ENCODE data around the gene EVA1C.
"Not testable (repeated sequence)": the region's sequence is repeated elsewhere in the genome, so short reads cannot be mapped to it uniquely, and the experiment has no call there.

The EVA1C gene

DNA sequence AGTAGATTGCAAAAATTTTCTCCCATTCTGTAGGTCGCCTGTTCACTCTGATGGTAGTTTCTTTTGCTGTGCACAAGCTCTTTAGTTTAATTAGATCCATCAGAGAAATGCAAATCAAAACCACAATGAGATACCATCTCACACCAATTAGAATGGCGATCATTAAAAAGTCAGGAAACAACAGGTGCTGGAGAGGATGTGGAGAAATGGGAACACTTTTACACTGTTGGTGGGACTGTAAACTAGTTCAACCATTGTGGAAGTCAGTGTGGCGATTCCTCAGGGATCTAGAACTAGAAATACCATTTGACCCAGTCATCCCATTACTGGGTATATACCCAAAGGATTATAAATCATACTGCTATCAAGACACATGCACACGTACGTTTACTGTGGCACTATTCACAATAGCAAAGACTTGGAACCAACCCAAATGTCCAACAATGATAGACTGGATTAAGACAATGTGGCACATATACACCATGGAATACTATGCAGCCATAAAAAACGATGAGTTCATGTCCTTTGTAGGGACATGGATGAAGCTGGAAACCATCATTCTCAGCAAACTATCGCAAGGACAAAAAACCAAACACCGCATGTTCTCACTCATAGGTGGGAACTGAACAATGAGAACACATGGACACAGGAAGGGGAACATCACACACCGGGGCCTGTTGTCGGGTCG, 21.8 kb upstream of the EVA1C start:
- not testable (repeated sequence) for DNase-seq (ENCODE audit: low read depth in 2 of 2)

DNA sequence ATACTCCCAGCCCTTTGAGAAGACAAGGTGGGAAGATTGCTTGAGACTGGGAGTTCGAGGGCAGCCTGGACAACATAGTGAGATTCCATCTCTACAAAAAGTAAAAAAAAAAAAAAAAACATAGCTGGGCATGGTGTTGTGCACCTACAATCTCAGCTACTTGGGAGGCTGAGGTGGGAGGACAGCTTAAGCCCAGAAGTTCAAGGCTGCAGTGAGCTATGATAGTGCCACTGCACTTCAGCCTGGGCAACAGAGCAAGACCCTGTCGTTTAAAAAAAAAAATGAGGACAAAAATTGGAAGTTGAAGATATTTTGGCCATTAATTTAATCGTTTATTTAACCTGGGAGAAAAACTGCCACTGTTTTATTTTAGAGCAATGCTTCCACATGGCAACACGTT, 20.8 kb upstream of the EVA1C start:
- DNase-seq (ENCODE audit: low read depth in 2 of 2): no peak

DNA sequence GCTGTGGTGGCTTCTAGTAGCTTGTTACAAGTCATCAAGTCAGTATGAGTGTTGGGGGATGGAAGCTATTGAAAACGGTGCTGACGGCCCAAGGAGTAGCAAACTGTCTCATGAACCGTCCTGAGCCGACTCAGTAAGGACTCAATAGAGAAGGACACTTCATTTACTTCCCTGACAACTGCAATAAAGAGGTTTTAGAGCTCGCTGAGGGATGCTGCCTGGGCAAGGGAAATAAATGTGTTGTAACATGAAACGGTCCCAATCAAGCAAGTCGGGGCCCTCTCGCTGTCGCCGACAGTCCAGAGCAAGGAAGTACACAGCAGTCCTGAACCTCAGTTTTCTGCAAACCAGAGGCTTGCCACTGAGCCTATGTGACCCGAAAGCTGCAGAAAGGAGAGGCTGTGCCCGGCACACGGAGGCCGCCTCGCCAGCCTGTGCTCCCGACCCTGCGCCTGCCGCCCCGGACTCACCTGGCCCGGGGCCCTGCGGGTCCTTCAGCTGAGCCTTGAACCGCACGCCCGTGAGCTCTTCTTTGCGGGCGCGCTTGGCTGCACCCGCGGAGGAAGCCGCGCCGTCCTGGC, 20.1 kb upstream of the EVA1C start:
- no peak for DNase-seq (ENCODE audit: low read depth in 2 of 2)

DNA sequence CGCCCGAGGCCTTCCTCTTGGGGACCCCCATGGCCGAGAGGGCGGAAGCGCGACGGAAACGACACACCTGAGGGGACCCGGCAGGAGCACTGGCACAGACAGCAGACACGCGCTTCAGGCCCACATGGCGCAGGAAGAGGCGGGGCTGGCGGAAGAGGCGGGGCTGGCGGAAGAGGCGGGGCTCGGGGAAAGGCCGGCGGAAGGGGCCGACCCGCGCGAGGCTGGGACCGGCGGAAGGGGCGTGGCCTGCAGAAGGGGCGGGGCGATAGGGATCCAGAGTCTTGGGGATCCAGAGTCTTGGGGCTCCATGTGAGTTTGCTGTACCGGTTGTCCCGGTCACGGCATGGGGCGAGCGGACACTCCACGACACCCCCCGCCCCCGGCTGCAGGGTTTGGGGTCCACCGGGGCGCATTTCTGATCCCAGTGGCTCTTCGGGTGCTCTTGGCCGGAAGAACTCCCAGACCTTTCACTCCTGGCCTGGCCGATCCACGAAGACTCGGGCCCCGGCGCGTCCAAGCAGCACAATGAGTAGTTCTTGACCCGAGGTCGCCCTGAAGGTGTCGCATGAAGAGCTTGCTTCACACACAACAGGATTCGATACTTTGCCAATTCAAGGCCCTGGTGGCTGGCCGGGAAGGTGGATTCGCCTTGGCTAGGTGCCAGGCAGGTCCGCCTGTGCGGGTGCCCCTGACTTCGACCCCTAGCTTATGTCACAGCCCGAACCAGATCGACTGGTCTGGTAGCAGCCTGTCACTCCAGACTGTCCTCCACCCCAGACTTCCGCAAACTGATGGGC, 19.4 kb upstream of the EVA1C start, which contains the start of gene URB1:
Gene URB1 (minus strand): TSS at position 133 of the 797 bp plus-strand sequence. CDS start 102 bp downstream, at position 31.
- DNase-seq (ENCODE audit: low read depth in 2 of 2): peak; percentile 97 to 98

DNA sequence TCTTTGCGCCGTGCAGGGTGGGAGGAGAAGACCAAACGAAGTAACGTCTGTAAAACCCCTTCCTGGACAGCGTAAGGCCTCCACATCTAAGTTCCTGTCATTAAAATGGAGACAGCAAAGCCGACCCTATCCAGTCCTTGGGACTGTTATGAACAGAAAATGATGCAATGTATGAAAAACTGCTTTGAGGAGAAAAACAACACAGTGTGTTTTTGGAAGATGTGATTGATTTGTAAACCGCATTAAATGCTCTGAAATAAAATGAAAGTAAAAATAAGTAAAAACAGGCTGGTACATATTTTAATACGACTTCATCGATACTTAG, 18.9 kb upstream of the EVA1C start:
- DNase-seq (ENCODE audit: low read depth in 2 of 2): no peak

DNA sequence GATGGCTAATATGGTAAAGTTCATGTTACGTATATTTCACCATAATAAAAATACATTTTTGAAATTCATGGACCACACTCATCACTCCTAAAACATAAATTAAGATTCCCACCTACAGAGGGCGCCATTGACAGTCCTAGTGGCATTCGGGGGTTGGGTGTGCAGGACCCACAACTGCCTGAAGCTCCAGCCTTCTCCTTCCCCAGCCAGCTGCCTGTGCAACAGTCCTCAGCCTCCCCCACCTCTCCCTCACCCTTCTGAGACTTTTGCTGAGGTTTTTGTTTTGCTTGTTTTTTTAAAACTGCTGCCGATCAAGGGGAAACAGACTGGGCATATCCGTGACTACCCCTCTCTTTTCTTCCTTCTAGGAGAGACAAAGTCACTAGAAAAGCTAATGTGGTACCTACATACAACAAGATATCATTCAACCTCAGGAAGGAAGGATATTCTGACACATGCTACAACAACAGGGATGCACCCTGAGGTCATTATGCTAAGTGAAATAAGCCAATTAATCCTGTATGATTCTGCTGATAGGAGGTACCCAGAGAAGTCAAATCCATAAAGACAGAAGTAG, 9.2 kb upstream of the EVA1C start:
- peak; percentile 14 to 55 for DNase-seq (ENCODE audit: low read depth in 2 of 2)

DNA sequence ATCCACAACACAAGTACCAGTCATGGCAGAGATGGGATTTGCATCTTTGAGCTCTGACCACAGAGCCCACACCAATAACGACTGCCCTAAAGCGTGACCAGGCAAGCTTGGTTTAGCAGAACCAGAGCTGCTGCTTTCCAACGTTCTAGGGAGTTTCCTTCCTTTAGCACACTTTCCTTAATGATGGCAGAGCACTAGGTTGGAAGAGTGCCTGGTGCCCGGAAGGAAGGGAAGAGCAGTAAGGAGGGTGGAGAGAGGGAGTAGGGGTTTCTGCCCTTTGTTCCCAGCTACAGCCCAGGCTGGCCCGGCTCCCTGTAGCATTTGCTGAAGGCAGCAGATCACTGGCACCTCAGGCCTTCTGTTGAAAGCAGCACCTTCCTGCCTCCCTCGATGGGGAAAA, 6.1 kb upstream of the EVA1C start:
- DNase-seq (ENCODE audit: low read depth in 2 of 2): no peak

DNA sequence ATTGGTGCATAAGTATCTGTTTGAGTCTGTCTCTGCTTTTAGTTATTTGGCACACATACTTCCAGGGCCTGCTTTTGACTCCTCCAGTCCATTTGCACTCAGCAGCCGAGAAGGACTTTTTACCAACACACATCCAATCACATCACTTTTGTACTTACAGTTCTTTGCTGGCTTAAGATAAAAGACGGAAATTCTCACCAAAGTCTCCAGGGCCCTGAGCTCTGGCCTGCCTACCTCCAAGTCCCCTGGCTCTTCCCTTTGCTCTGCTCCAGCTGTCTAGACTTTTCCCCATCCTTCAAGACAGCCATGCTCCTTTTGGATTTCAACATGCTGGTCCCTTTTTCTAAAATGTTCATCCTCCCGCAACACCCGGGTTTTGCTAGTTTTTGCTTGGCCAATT, 2.2 kb upstream of the EVA1C start:
- no peak for DNase-seq (ENCODE audit: low read depth in 2 of 2)

DNA sequence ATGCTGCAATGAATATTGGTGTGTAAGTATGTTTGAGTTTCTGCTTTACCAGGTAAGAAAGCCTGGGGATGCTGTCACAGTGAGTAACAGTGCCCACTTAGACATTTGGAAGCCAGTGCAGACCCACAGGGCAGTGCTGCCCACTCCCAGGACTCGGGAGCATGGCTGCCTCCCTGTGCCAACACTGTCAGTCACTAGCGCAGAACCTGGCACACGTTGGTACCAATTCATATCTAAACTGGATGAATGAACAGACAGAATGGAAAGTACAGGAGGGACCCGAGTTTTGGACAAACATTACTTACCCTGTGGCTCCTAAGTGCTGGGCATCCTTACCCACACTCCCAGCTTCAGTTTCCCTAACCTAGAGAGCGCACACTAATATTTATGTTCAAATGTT, 1.6 kb upstream of the EVA1C start:
- DNase-seq (ENCODE audit: low read depth in 2 of 2): no peak

DNA sequence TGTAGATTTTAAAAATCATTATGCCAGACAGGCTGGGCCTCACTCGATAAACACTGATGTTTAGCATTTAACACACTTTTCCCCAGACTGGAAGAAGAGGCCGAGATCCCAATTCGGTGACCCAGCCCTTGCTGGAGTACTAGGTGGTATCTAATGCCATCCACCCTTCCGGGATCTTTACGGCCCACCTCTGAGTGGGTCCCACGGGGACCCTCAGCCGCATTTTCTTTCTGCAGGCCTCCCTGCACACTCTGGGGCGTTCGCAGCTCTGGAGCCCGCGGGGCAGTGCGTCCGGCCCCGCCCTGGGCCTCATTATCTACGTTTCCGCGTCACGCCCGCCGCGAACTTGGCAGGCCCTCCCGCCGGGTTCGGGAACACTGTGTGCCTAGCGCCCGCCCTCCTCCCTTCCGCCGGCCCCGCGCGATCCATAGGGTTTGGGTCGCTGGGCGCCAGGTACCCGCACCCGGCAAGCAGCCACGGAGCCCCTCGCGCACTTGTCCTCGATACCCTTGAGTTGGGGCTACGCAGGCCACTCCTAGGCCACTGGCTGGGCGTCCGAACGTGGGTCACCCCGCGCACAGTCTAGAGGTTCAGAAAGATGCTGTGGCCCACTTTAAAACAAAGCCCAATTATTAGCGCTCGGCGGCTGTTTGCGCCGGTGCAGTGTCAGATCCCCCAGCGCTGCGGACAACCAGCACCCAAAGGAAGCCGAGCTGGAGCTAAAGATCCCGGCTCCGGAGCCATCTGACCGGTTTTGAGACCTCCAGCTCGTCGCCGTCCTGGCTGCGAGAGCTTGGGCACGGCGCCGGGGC, 950 bp upstream of the EVA1C start:
- DNase-seq (ENCODE audit: low read depth in 2 of 2): peak; percentile 46 to 60

DNA sequence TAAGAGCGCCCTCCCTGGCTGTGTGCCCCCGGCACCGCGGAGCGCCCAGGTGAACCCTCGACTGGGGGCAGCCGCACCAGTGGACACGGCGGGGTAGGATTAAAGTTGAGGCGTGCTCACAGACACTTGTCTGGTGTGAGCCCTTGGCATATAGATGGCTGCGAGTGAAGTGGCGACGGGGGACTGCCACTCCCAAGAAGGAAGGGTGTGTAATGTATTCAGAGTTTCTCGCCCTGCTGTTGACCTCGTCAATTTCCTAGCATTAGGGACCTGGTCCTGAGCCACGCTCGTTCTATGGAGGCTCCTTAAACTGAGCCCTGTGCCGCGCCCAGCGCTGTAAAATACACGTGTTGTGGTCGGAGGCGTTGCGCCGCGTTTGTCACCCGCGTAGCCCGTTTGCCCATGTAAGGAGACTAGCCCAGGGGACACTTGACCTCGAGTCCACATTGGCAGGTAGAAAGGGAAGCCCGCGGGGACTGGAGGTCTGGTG, 554 bp downstream of the EVA1C start:
- DNase-seq (ENCODE audit: low read depth in 2 of 2): peak in 1 of 2 donors; percentile 2

DNA sequence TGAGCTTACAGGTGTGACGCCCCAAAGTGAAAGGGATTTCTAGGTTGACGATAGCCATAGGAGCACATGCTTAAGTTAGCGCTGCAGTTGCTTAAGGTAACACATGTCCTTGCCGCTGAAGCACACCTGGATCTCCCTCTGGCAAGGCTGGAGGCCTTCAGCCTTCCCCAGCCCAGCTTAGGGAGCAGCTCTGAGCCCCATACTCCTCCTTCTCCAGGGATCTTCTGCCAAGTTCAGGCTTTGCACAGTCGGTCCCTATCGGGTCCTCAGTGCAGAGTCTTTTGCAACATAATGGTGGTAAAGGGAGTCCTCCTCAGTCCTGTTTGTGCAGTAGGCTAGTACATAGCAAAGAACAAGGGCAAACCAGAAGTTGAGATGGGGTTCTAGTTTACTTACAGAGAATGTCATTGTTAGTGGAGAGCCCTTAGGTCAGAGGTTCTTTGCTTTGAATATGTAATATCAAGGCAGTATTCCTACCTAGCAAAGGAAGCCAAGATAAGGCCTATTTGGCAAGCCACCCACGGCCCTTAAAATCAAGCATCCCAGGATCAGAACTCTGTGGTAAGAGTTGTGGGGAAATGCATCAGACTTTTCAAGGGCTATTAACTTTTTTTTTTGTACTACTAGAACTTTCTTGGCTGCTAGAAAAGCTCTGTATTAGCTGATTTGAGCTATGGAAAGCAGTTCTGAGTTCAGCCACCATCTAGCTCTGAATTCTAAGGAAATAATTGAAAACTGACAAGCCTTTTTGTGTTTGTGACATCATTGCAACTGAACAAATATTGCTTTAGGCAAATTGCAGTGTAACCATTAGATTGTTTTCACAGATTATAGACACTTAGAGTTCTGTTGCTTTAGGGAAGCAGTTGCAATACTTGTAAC, 1.4 kb downstream of the EVA1C start:
- DNase-seq (ENCODE audit: low read depth in 2 of 2): no peak

DNA sequence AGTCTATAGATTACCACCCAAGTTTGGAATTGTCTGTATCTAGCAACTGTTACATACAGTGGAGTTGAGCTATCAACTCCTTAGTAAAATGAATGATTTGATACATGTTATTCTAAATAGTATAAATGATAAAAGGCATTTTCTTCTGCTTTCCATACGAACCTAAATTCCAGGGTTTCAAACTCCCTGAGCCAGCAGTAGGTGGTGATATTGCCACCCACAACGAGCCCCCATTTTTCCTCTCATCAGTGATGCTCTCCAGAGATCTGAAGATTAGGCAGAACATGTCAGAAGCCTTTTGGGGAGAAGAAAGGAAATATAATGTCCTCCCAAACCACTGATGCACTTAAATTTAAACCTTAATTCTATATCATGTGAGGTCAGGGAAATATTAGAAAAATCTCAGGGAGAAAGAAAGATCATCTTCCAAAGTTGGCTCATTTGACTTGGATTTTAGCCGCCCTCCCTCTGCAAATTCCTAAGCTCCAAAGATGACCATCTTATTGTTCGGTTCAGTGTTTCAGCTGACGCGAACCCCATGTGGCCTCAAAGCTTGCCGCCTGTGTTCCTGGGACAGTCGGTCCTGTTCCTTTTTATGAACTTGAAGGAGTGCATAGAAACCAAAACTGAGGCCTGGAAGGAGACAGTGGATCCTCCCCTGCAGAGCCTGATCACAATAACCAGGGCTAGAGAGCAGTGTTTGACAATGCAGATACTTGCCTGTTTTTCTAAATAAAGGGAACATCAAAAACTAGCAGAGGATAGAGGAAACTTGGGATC, 2.3 kb downstream of the EVA1C start:
- no peak for DNase-seq (ENCODE audit: low read depth in 2 of 2)

DNA sequence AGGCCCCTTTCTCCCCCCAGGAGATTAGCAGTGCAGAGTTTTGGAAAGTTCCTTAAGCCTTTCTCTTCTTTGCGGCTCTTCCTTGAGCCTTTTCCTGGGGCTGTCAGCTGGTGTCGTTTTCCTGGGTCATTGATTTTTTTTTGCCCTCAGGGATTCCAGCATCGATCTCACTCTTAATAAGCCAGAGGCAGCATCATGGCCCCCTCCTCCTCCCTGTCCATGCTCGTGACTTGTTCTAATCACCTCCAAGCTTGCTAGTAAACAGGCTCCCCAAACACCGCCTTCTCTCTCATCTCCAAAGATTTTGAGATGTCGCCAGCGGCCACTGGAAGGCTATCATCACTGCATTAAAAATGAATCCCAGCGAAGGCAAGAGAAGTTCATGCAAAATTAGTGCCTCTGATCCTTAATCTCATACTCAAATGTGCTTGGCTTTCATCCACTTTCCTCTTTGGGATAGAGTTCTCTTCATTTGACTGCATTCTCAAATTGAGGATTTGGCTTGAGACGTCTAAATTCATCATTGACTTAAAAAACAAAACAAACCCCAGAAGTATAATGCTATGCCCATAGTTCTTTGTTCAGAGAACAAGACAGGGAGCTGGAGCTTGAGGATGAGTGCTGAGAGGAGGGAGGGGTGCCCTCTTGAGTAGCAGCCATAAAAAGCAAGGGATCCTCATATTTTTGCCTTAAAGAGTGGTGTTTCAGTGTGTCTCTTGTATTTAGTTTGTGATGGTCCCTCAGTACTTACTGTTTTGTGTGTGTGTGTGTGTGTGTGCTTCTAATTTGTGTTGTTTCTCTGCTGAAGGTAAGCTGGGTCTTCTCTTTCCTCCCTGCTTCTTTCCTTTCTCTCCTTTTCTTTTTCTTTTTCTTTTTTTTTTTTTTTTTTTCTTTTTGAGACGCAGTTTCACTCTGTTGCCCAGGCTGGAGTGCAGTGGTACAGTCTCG, 3.2 kb downstream of the EVA1C start:
- no peak for DNase-seq (ENCODE audit: low read depth in 2 of 2)

DNA sequence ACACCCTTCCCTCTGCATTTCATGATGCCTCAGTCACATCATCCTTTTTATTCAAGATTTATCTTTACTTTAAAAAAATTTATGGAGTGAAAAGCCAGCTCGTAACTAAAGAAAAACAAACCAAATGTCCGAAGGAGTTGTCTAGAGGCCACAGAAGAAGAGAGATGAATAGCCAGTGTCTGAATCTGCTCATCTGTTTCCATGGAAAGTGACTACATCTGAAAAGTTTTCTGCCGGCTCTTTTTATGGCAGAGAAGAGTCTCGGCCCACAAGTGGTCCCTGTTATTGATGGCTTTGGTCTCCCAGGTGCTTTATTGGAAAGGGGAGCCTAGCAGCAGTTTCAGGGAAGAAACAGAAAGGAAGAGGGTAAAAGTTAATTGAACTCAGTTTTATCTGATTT, 5.6 kb downstream of the EVA1C start:
- DNase-seq (ENCODE audit: low read depth in 2 of 2): no peak

DNA sequence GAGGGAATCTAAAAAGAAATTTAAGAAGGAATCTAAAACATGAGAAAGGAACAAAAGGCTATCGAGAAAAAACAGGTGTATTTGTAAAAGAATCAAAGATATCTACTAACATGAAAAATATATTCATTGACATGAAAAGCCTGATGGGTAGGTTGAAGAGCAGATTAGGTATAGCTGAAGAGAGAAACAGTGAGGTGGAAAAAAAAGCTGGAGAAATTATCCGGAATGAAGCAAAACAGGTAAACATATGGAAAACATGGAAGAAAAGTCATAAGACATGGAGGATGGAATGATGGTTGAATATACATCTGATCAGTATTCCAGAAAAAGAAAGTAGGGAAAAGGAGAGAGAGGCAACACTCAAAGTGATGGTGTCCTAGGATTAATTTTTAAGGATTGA, 9.6 kb downstream of the EVA1C start:
- DNase-seq (ENCODE audit: low read depth in 2 of 2): no peak

DNA sequence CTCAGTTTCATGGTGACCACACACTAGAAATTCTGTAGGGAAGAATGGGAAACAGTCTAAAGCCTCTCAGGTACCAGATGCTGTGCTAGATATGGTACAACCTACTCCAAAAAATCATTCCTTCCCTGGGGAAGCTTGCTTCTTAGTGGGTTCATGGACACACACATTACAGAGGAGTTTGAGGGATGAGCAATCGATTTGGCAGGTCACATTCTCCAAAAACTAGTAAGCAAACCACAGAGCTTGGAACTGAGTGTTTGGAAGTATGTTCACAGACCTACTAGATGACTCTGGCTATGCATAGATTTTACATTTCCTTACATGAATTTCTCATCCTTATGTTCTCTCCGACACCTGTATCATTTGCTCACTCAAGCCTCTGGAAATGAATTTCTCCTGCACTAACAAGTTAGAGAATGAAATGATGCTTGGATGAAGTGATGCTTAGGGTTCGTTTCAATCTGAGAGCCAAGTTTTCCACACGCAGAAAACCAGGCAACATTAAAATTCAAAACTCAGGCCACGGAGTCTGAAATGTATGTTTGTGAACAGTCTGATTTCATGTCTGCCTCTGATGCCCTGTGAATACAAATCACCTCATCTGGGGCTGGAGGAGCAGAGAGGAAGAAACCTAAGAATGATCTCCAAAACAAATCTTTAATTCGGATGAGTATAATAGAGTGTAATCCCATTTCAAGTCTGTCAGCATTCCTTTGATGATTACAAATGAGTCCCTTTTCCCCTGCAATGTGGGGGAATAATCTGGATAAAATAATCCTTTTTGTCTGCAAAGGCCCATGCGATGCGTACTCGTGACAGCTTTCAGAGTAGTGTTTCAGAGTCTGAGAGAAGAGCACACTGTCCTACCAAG, 11.0 kb downstream of the EVA1C start:
- DNase-seq (ENCODE audit: low read depth in 2 of 2): no peak

DNA sequence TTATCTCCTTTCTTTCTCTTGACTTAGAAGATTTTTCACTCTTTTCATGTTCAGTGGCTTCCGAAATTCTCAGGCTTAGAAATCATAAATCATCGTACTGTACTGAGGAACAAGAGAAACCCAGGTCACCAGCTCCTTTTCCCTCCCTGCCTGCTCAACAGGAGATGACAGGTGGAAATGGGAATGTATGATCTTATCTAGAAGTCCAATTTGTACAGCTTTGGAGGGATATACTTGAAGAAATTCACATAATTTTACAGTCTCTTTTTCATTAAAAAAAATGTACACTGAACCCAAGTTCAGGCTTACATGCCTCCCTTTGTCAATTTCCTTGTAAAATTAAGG, 11.7 kb downstream of the EVA1C start:
- DNase-seq (ENCODE audit: low read depth in 2 of 2): no peak
